ENCODE data around the gene ARL8A.

DNA sequence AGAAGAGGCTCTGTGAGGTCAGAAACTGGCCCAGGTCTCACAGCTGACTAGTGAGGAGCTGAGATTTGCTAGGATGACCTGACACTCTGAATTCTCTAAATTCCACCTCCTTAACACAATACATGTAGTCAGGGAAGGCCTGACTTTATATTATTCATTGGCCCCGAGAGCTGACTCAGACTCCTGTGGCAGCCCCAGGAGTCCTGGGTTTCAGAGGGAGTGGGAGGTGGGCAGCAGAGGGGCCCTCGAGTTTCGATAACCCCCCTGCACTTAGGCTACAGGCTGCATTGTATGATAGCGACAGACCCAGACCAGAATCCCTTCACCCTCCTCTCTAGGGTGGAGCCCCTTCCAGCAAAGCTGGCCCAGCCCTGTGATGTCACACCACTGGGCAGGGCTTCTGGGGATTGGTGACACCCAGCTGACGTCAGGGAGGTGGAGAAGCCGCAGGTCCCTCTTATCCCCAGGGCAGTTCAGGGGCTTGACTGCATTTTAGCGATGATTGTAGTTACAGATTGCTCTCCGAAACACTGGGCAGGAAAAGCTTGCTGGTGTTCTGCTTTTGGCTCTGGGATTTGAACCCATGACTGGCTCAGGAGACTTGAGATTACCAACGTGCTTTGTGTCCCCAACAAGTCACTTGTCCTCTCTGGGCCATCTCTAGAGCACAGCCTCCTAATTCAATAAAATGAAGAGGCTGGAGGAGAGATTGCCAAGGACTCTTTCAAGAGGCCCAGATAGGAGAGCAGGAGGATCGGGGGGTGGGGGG lies 38.8 kb downstream of the ARL8A start:
- TF ChIP-seq, protein P1, sequence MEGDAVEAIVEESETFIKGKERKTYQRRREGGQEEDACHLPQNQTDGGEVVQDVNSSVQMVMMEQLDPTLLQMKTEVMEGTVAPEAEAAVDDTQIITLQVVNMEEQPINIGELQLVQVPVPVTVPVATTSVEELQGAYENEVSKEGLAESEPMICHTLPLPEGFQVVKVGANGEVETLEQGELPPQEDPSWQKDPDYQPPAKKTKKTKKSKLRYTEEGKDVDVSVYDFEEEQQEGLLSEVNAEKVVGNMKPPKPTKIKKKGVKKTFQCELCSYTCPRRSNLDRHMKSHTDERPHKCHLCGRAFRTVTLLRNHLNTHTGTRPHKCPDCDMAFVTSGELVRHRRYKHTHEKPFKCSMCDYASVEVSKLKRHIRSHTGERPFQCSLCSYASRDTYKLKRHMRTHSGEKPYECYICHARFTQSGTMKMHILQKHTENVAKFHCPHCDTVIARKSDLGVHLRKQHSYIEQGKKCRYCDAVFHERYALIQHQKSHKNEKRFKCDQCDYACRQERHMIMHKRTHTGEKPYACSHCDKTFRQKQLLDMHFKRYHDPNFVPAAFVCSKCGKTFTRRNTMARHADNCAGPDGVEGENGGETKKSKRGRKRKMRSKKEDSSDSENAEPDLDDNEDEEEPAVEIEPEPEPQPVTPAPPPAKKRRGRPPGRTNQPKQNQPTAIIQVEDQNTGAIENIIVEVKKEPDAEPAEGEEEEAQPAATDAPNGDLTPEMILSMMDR (conservative IDR thresholded peaks at IDR 0.05; ENCODE audit: low read length): no peak
- no peak for TF ChIP-seq EZH2phosphoT487 (IDR thresholded peaks at IDR 0.05; ENCODE audit: borderline replicate concordance)

All from Loucy (cell line).